Activated CD8-positive, alpha-beta T cell treated with anti-CD3 and anti-CD28 coated beads for 36 hours (primary cell): ENCODE data around the gene EEPD1. TPM values are rescaled to one million over a fixed set of nuclear protein-coding genes. Genes with fewer than 3 reads are reported as not detected.

Experiments
- ATAC-seq: fragments of 200-7000 bp; cut with Tn5 transposase; one replicate; pipeline ENCODE4 v1.10.0; 2021; ENCODE audit warnings: mild to moderate bottlenecking, moderate library complexity
- CTCF ChIA-PET: fragments of 350-600 bp; sonication (Branson Sonifier 250); formaldehyde crosslinking; loops from one replicate; lab custom pipeline; 2021; ENCODE audit warnings: antibody characterized with exemption; lab: Charles Lee
- POLR2A ChIA-PET: fragments of 350-600 bp; sonication (Branson Sonifier 250); formaldehyde crosslinking; loops from one replicate; lab custom pipeline; 2021; ENCODE audit warnings: antibody characterized with exemption; lab: Charles Lee
- DNase-seq: peaks from one replicate; pipeline ENCODE4 v3.0.0-alpha.2; 2020
- H3K27ac Mint-ChIP-seq: one replicate; pipeline ENCODE4 v1.8.0; 2021; ENCODE audit warnings: mild to moderate bottlenecking, mixed read lengths
- H3K27me3 Mint-ChIP-seq: one replicate; pipeline ENCODE4 v1.8.0; 2021; ENCODE audit warnings: mixed read lengths
- H3K36me3 Mint-ChIP-seq: one replicate; pipeline ENCODE4 v1.8.0; 2021; ENCODE audit warnings: low read depth, mixed read lengths
- H3K4me1 Mint-ChIP-seq: one replicate; pipeline ENCODE4 v1.8.0; 2021; ENCODE audit warnings: low read depth, mixed read lengths
- H3K4me3 Mint-ChIP-seq: one replicate; pipeline ENCODE4 v1.8.0; 2021; ENCODE audit warnings: mild to moderate bottlenecking, moderate library complexity, mixed read lengths
- H3K9me3 Mint-ChIP-seq: one replicate; pipeline ENCODE4 v1.8.0; 2021; ENCODE audit warnings: mixed read lengths
- intact Hi-C: fragments of 100-400 bp; cut with micrococcal nuclease; formaldehyde crosslinking; loops from one replicate; pipeline ENCODE4 v1.10.0; 2022
- total RNA-seq, 2 experiments: library from RNA; stranded (reverse); gene quantifications; one replicate each; pipeline ENCODE4 v1.2.3, GENCODE V29; 2021
- TF ChIP-seq, protein P1 (sequence below): fragments of 200-600 bp; IDR thresholded peaks from one replicate; pipeline ENCODE4 v1.8.0; 2022; ENCODE audit warnings: antibody characterized with exemption, mild to moderate bottlenecking

Gene EEPD1
- total RNA-seq, 2 experiments from 2014 or later = 0.76 to 0.90 TPM

DNA sequence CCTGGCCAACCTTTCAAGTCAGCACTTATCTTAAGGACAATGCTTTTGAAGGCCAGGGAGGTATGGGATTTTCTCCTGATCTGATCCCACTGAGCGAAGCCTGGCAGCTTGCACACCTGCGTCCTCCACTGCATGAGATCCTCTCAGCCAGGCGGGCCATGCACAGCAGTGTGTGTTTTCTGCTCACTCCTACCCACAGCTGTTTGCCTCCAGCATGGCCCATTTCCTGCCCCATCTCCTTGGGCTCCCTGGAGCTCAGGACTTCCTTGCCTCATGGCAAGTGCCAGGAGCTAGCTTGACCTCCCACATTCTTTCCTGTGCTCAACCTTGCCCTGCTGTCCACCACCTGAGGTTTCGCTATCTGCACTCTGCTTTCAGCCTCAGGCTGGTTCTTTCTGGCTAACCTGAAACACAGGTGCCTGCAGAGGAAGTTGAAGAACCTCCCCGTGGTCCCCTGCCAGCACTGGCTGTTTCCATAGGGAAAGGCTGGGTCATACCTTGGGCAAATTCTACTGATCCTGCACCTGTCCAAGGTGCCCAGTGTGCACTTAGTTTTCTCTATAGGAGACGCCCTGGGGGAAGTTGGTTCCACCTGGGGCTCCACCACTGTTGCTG, 43.9 kb upstream of the EEPD1 start:
- Mint-ChIP-seq H3K27ac (no peak overlapping the region), H3K36me3 (no peaks in the 10 kb centered on the region), H3K27me3 (peaks cover 11% of the 10 kb centered on the region), H3K4me1 (no peaks in the 10 kb centered on the region), H3K4me3 (no peak overlapping the region), H3K9me3 (no peaks in the 10 kb centered on the region)
- TF ChIP-seq, protein P1, sequence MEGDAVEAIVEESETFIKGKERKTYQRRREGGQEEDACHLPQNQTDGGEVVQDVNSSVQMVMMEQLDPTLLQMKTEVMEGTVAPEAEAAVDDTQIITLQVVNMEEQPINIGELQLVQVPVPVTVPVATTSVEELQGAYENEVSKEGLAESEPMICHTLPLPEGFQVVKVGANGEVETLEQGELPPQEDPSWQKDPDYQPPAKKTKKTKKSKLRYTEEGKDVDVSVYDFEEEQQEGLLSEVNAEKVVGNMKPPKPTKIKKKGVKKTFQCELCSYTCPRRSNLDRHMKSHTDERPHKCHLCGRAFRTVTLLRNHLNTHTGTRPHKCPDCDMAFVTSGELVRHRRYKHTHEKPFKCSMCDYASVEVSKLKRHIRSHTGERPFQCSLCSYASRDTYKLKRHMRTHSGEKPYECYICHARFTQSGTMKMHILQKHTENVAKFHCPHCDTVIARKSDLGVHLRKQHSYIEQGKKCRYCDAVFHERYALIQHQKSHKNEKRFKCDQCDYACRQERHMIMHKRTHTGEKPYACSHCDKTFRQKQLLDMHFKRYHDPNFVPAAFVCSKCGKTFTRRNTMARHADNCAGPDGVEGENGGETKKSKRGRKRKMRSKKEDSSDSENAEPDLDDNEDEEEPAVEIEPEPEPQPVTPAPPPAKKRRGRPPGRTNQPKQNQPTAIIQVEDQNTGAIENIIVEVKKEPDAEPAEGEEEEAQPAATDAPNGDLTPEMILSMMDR = no peak
- no peak for DNase-seq
- intact Hi-C loops = no loop called here
- no peak for ATAC-seq
- POLR2A ChIA-PET = no interaction called here
- CTCF ChIA-PET = interaction anchor here (1.3 kb wide), 1 partner anchor 18 kb away, joined by 3 read pairs; no protein-coding TSS in a partner anchor

DNA sequence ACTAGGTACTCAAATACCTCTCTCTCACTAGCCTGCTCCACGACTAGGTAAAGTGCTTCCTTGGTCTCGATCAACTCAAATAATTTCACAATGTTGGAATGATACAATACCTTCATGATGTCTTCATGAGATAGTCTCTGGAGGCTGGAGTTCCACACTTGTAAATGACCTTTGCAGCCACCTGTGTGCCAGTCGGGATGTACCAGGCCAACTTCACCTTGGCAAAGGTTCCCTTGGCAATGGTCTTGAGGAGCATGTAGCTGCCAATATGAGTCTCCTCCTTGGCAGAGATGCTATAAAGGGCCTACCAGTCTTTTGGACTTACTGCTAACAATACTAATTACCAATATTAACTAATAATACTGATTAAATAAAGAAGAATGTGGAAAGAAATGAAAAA, 42.5 kb upstream of the EEPD1 start:
- ChIA-PET CTCF (interaction anchor here (1.0 to 1.5 kb wide), 3 partner anchors 10 to 134 kb away, joined by 3 to 4 read pairs (median 3); no protein-coding TSS in a partner anchor), POLR2A (no interaction called here)
- ATAC-seq (no peak), DNase-seq (no peak)
- H3K27me3 Mint-ChIP-seq = peaks cover 11% of the 10 kb centered on the region
- no peak overlapping the region for H3K4me3 Mint-ChIP-seq
- intact Hi-C loops = loop anchor here (10.0 kb wide), 1 partner anchor 174 kb away; no protein-coding TSS in a partner anchor
- H3K9me3 Mint-ChIP-seq = no peaks in the 10 kb centered on the region
- no peak overlapping the region for H3K27ac Mint-ChIP-seq
- H3K36me3 Mint-ChIP-seq = no peaks in the 10 kb centered on the region
- peaks cover 8% of the 10 kb centered on the region for H3K4me1 Mint-ChIP-seq
- TF ChIP-seq, protein P1 = no peak

DNA sequence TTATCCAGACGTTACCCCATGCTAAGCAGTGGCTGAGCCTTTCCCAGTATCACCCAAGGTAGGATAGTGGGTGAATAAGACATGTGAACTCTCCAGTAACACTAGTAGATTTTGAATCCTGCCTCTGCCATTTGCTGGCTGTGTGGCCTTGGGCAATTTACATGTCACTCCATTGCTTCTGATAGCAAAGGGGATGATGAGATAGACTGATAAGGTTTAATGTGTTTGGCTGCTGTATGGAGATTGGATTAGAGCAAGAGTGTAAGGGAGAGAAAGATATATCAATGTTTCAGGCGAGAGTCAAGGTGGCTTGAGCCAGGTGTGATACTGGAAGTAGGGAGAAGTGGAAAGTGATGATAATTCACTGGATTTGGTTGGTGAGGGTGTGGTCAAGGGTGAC, 40.1 kb upstream of the EEPD1 start:
- intact Hi-C loops = loop anchor here (10.0 kb wide), 1 partner anchor 172 kb away; no protein-coding TSS in a partner anchor
- TF ChIP-seq, protein P1 = no peak
- ChIA-PET CTCF (no interaction called here), POLR2A (no interaction called here)
- H3K27ac Mint-ChIP-seq = no peak overlapping the region
- H3K27me3 Mint-ChIP-seq = peaks cover 15% of the 10 kb centered on the region
- H3K36me3 Mint-ChIP-seq = no peaks in the 10 kb centered on the region
- DNase-seq (no peak), ATAC-seq (no peak)
- peaks cover 26% of the 10 kb centered on the region for H3K4me1 Mint-ChIP-seq
- H3K9me3 Mint-ChIP-seq = no peaks in the 10 kb centered on the region
- no peak overlapping the region for H3K4me3 Mint-ChIP-seq

DNA sequence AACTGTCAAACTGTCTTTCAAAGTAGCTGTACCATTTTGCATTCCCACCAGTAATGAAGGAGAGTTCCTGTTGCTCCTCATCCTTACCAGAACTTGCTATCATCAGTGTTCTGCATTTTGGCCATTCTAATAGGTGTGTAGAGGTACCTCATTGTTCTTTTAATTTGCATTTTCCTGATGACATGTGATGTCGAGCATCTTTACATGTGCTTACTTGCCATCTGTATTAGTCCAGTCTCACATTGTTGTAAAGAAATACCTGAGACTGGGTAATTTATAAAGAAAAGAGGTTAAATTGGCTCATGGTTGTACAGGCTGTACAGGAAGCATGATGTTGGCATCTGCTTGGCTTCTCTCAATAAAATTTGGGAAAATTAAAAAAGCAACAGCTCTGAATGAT, 38.7 kb upstream of the EEPD1 start:
- no peak overlapping the region for H3K27ac Mint-ChIP-seq
- no peaks in the 10 kb centered on the region for H3K36me3 Mint-ChIP-seq
- POLR2A ChIA-PET = no interaction called here
- H3K27me3 Mint-ChIP-seq = peaks cover 20% of the 10 kb centered on the region
- CTCF ChIA-PET = interaction anchor here (0.9 to 2.0 kb wide), 2 partner anchors 15 to 205 kb away, joined by 3 to 5 read pairs; no protein-coding TSS in a partner anchor
- TF ChIP-seq, protein P1 = no peak
- DNase-seq (no peak), ATAC-seq (no peak)
- no peak overlapping the region for H3K4me3 Mint-ChIP-seq
- H3K4me1 Mint-ChIP-seq = peaks cover 26% of the 10 kb centered on the region
- no peaks in the 10 kb centered on the region for H3K9me3 Mint-ChIP-seq
- intact Hi-C loops = loop anchor here (10.0 kb wide), 1 partner anchor 170 kb away; no protein-coding TSS in a partner anchor
